Measurements from ENCODE around the gene NGB. TPM values are rescaled to one million over a fixed set of nuclear protein-coding genes. Genes with fewer than 3 reads are reported as not detected.
"Not testable (repeated sequence)": the region's sequence is repeated elsewhere in the genome, so short reads cannot be mapped to it uniquely, and the experiment has no call there.

Gene NGB
- total and polyA plus RNA-seq, 2 donors: 0.14 to 0.41 TPM

- H3K27me3 ChIP-seq (ENCODE audit: control insufficient read depth in 2 of 2, insufficient read depth in 1 of 2, low read length in 1 of 2): no peaks in the 10 kb centered on the region
- WGBS: 96% methylated on average over 6 of the region's 6 CpGs
- H3K9me3 ChIP-seq (ENCODE audit: control insufficient read depth in 2 of 2, insufficient read depth in 1 of 2, low read length in 1 of 2): no peaks in the 10 kb centered on the region
These were observed 10.9 kb upstream of the NGB start for GRCh38 chr14:77281852-77282410.

DNA sequence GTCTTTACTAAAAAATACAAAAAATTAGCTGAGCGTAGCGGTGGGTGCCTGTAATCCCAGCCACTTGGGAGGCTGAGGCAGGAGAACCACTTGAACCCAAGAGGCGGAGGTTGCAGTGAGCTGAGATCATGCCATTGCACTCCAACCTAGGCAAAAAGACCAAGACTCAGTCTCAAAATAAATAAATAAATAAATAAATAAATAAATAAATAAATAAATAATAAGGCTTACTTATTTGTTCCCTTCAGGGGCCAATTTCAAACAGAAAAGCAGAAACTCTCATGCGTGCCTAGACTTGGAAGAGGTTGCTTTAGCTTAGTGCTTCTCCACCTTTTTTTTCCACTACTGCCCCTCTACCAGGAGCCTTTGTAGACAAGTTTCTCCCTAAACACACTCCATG lies 9.9 kb upstream of the NGB start:
- H3K27ac ChIP-seq (ENCODE audit: low read depth in 1 of 2, low read length in 1 of 2); H3K4me1 ChIP-seq (ENCODE audit: control insufficient read depth in 2 of 2, insufficient read depth in 2 of 2, low read length in 2 of 2); H3K4me3 ChIP-seq (ENCODE audit: low read length in 2 of 2); H3K9me3 ChIP-seq (ENCODE audit: control insufficient read depth in 2 of 2, insufficient read depth in 1 of 2, low read length in 1 of 2); H3K27me3 ChIP-seq (ENCODE audit: control insufficient read depth in 2 of 2, insufficient read depth in 1 of 2, low read length in 1 of 2); DNase-seq (ENCODE audit: low read depth in 6 of 9, low spot score in 9 of 9); H3K36me3 ChIP-seq (ENCODE audit: control insufficient read depth in 2 of 2, insufficient read depth in 2 of 2, low read length in 1 of 2): not testable (repeated sequence)
- 97% methylated on average over 4 of the region's 4 CpGs for WGBS

More at GRCh38 chr14:77281852-77282410, 10.9 kb upstream of the NGB start:
- H3K36me3 ChIP-seq (ENCODE audit: control insufficient read depth in 2 of 2, insufficient read depth in 2 of 2, low read length in 1 of 2): peaks cover 4 to 9% of the 10 kb centered on the region in 2 donors
- H3K27ac ChIP-seq (ENCODE audit: low read depth in 1 of 2, low read length in 1 of 2): no peak overlapping the region
- DNase-seq (ENCODE audit: low read depth in 6 of 9, low spot score in 9 of 9): no peak
- H3K4me3 ChIP-seq (ENCODE audit: low read length in 2 of 2): no peak overlapping the region
- H3K4me1 ChIP-seq (ENCODE audit: control insufficient read depth in 2 of 2, insufficient read depth in 2 of 2, low read length in 2 of 2): no peaks in the 10 kb centered on the region

DNA sequence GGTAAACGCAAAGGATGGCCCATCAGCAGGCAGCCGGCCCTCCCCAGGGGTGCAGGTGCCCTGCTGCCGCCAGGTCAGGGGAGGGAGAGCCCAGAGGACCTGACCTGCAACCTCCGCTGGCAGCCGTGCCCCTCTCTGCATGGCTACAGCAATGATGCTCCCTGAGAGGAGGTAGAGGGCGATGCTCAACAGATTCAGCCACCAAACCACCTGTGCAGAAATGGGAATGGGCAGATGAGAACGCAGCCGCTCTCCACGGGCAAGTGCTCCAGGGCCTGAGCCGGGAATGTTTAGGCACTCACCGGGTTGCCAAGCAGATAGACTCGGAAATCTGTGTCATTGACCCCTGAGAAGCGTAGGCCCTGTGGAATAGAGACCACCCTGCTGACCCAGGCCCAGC lies 8.7 kb upstream of the NGB start:
- Histone ChIP-seq H3K9me3 (ENCODE audit: control insufficient read depth in 2 of 2, insufficient read depth in 1 of 2, low read length in 1 of 2) (no peaks in the 10 kb centered on the region), H3K27me3 (ENCODE audit: control insufficient read depth in 2 of 2, insufficient read depth in 1 of 2, low read length in 1 of 2) (no peaks in the 10 kb centered on the region), H3K4me1 (ENCODE audit: control insufficient read depth in 2 of 2, insufficient read depth in 2 of 2, low read length in 2 of 2) (no peaks in the 10 kb centered on the region), H3K4me3 (ENCODE audit: low read length in 2 of 2) (no peak overlapping the region), H3K27ac (ENCODE audit: low read depth in 1 of 2, low read length in 1 of 2) (no peak overlapping the region), H3K36me3 (ENCODE audit: control insufficient read depth in 2 of 2, insufficient read depth in 2 of 2, low read length in 1 of 2) (peaks cover 0 to 4% of the 10 kb centered on the region in 2 donors)
- DNase-seq (ENCODE audit: low read depth in 6 of 9, low spot score in 9 of 9): no peak
- WGBS: 92% methylated on average over 13 of the region's 13 CpGs

- Histone ChIP-seq H3K36me3 (ENCODE audit: control insufficient read depth in 2 of 2, insufficient read depth in 2 of 2, low read length in 1 of 2) (no peaks in the 10 kb centered on the region), H3K27me3 (ENCODE audit: control insufficient read depth in 2 of 2, insufficient read depth in 1 of 2, low read length in 1 of 2) (no peaks in the 10 kb centered on the region), H3K4me1 (ENCODE audit: control insufficient read depth in 2 of 2, insufficient read depth in 2 of 2, low read length in 2 of 2) (no peaks in the 10 kb centered on the region), H3K4me3 (ENCODE audit: low read length in 2 of 2) (no peak overlapping the region), H3K27ac (ENCODE audit: low read depth in 1 of 2, low read length in 1 of 2) (no peak overlapping the region), H3K9me3 (ENCODE audit: control insufficient read depth in 2 of 2, insufficient read depth in 1 of 2, low read length in 1 of 2) (no peaks in the 10 kb centered on the region)
- 99% methylated on average over 14 of the region's 14 CpGs for WGBS
- no peak for DNase-seq (ENCODE audit: low read depth in 6 of 9, low spot score in 9 of 9)
These were observed 7.6 kb upstream of the NGB start for GRCh38 chr14:77278461-77279230.

GRCh38 chr14:77276959-77277358 lies 6.0 kb upstream of the NGB start:
- no peaks in the 10 kb centered on the region for H3K4me1 ChIP-seq (ENCODE audit: control insufficient read depth in 2 of 2, insufficient read depth in 2 of 2, low read length in 2 of 2)
- H3K9me3 ChIP-seq (ENCODE audit: control insufficient read depth in 2 of 2, insufficient read depth in 1 of 2, low read length in 1 of 2): no peaks in the 10 kb centered on the region
- 92% methylated on average over 12 of the region's 12 CpGs for WGBS
- H3K27me3 ChIP-seq (ENCODE audit: control insufficient read depth in 2 of 2, insufficient read depth in 1 of 2, low read length in 1 of 2): peaks cover 4 to 9% of the 10 kb centered on the region in 2 donors
- no peak overlapping the region for H3K27ac ChIP-seq (ENCODE audit: low read depth in 1 of 2, low read length in 1 of 2)
- no peak overlapping the region for H3K4me3 ChIP-seq (ENCODE audit: low read length in 2 of 2)
- no peak for DNase-seq (ENCODE audit: low read depth in 6 of 9, low spot score in 9 of 9)
- H3K36me3 ChIP-seq (ENCODE audit: control insufficient read depth in 2 of 2, insufficient read depth in 2 of 2, low read length in 1 of 2): no peaks in the 10 kb centered on the region

DNA sequence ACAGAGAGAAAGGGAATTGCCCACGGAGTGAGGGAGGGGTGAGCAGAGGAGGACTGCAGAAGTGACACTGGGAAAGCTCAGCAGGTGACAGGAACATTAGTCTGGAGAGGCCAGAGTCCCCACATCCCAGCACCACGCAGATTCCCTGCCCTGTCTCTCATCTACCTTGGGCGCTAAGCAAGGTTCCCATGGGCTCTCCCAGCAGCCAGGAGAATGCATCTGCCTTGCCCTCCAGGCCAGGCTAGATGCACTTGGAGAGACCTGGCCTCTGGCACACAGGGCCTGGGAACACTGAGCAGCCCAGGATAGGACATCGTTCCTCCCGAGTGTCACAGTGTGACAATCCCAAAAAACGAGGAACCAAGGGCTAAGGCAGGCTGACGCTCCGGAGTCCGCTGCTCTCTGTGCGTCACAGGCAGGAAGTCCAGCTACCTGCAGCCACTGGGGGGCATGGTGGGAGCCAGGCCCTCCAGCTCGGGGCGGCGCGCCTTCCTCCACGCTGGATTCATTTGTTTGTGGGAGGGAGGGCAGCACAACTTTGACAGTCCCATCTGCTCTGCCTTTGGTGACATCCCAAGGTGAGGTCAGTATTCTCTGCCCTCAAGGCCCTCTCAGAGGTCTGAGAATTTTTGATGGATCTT lies 5.4 kb upstream of the NGB start:
- Histone ChIP-seq H3K9me3 (ENCODE audit: control insufficient read depth in 2 of 2, insufficient read depth in 1 of 2, low read length in 1 of 2) (no peaks in the 10 kb centered on the region), H3K4me1 (ENCODE audit: control insufficient read depth in 2 of 2, insufficient read depth in 2 of 2, low read length in 2 of 2) (no peaks in the 10 kb centered on the region), H3K4me3 (ENCODE audit: low read length in 2 of 2) (no peak overlapping the region), H3K36me3 (ENCODE audit: control insufficient read depth in 2 of 2, insufficient read depth in 2 of 2, low read length in 1 of 2) (no peaks in the 10 kb centered on the region), H3K27ac (ENCODE audit: low read depth in 1 of 2, low read length in 1 of 2) (no peak overlapping the region), H3K27me3 (ENCODE audit: control insufficient read depth in 2 of 2, insufficient read depth in 1 of 2, low read length in 1 of 2) (peaks cover 6 to 14% of the 10 kb centered on the region in 2 donors)
- WGBS: 95% methylated on average over 15 of the region's 15 CpGs
- DNase-seq (ENCODE audit: low read depth in 6 of 9, low spot score in 9 of 9): no peak

DNA sequence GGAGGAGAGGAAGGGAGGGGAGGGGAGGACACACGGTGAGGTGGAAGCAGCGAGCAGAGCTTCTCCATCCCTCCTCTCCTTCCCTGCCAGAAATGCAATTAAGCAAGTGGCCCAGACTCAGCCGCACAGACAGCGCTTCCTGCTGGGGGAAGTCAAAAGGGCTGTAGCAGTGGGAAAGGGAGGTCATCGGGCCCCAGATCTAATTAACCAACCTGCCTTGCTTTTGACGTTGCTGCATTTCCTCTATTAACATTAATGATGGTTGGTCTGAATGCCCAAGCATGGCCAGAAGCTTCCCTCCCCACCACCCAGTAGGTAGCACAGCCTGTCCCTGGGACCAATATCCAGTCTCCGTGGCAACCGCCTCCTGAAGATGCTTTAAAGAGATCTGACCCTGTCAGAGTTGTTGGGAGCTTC lies 4.6 kb upstream of the NGB start:
- no peaks in the 10 kb centered on the region for H3K36me3 ChIP-seq (ENCODE audit: control insufficient read depth in 2 of 2, insufficient read depth in 2 of 2, low read length in 1 of 2)
- 75% methylated on average over 8 of the region's 8 CpGs for WGBS
- H3K4me1 ChIP-seq (ENCODE audit: control insufficient read depth in 2 of 2, insufficient read depth in 2 of 2, low read length in 2 of 2): no peaks in the 10 kb centered on the region
- DNase-seq (ENCODE audit: low read depth in 6 of 9, low spot score in 9 of 9): no peak
- no peak overlapping the region for H3K4me3 ChIP-seq (ENCODE audit: low read length in 2 of 2)
- no peak overlapping the region for H3K27ac ChIP-seq (ENCODE audit: low read depth in 1 of 2, low read length in 1 of 2)
- peaks cover 14 to 22% of the 10 kb centered on the region in 2 donors for H3K27me3 ChIP-seq (ENCODE audit: control insufficient read depth in 2 of 2, insufficient read depth in 1 of 2, low read length in 1 of 2)
- no peaks in the 10 kb centered on the region for H3K9me3 ChIP-seq (ENCODE audit: control insufficient read depth in 2 of 2, insufficient read depth in 1 of 2, low read length in 1 of 2)

DNA sequence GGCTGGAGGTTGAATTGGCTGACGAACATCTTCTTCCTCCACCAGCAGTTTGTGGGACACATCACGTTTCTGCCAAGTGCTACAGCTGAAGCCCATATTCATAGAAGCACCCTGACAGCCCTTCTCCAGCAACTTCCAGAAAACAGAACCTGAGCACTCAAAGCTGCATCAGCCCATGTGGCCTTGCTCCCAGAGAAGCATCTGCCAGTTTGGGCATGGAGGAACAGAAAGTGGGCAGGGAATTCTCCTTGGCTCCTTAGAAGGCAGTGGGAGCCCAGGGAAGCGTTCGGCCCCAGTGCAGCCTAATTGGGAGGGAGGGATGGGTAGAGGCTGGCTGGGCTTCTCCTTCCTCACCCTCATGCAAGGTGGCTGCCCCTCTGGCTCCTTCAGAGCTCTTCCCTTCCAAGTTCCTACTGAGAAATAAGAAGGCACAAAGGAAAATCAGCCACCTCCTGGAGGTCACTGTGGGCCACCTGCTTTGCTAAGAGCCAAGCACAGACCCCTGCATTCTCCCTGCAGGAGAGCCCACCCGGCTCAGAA lies 4.1 kb upstream of the NGB start:
- Histone ChIP-seq H3K27me3 (ENCODE audit: control insufficient read depth in 2 of 2, insufficient read depth in 1 of 2, low read length in 1 of 2) (peaks cover 19 to 27% of the 10 kb centered on the region in 2 donors), H3K27ac (ENCODE audit: low read depth in 1 of 2, low read length in 1 of 2) (no peak overlapping the region), H3K36me3 (ENCODE audit: control insufficient read depth in 2 of 2, insufficient read depth in 2 of 2, low read length in 1 of 2) (no peaks in the 10 kb centered on the region), H3K4me3 (ENCODE audit: low read length in 2 of 2) (no peak overlapping the region), H3K9me3 (ENCODE audit: control insufficient read depth in 2 of 2, insufficient read depth in 1 of 2, low read length in 1 of 2) (no peaks in the 10 kb centered on the region), H3K4me1 (ENCODE audit: control insufficient read depth in 2 of 2, insufficient read depth in 2 of 2, low read length in 2 of 2) (no peaks in the 10 kb centered on the region)
- no peak for DNase-seq (ENCODE audit: low read depth in 6 of 9, low spot score in 9 of 9)
- WGBS: 96% methylated on average over 5 of the region's 5 CpGs

GRCh38 chr14:77273796-77274195 lies 2.8 kb upstream of the NGB start:
- Histone ChIP-seq H3K36me3 (ENCODE audit: control insufficient read depth in 2 of 2, insufficient read depth in 2 of 2, low read length in 1 of 2) (no peaks in the 10 kb centered on the region), H3K27ac (ENCODE audit: low read depth in 1 of 2, low read length in 1 of 2) (no peak overlapping the region), H3K4me1 (ENCODE audit: control insufficient read depth in 2 of 2, insufficient read depth in 2 of 2, low read length in 2 of 2) (no peaks in the 10 kb centered on the region), H3K27me3 (ENCODE audit: control insufficient read depth in 2 of 2, insufficient read depth in 1 of 2, low read length in 1 of 2) (peaks cover 29 to 40% of the 10 kb centered on the region in 2 donors), H3K4me3 (ENCODE audit: low read length in 2 of 2) (no peak overlapping the region), H3K9me3 (ENCODE audit: control insufficient read depth in 2 of 2, insufficient read depth in 1 of 2, low read length in 1 of 2) (no peaks in the 10 kb centered on the region)
- 82% methylated on average over 4 of the region's 4 CpGs for WGBS
- DNase-seq (ENCODE audit: low read depth in 6 of 9, low spot score in 9 of 9): no peak

Data from thymus (tissue), 11 donors.